SJCRH30 (cell line): ENCODE results near the gene SUMF1. TPM values are rescaled to one million over a fixed set of nuclear protein-coding genes. Genes with fewer than 3 reads are reported as not detected.

Experiments used
- DNase-seq, 2 experiments: peaks; one replicate each; pipeline ENCODE4 v3.0.0-alpha.2; 2015 to 2020
- H3K27ac ChIP-seq: fragments of 250-450 bp; sonication (Bioruptor Pico); 2 replicates; pipeline ENCODE4 v1.5.1; 2020; ENCODE audit warnings: mild to moderate bottlenecking, moderate library complexity
- H3K27me3 ChIP-seq: fragments of 250-450 bp; sonication (Bioruptor Pico); 2 replicates; pipeline ENCODE4 v1.5.1; 2020; ENCODE audit warnings: mild to moderate bottlenecking, moderate library complexity
- H3K36me3 ChIP-seq: fragments of 250-450 bp; sonication (Bioruptor Pico); 2 replicates; pipeline ENCODE4 v1.5.1; 2020; ENCODE audit warnings: mild to moderate bottlenecking, moderate library complexity
- H3K4me1 ChIP-seq: fragments of 250-450 bp; sonication (Bioruptor Pico); 2 replicates; pipeline ENCODE4 v1.5.1; 2020; ENCODE audit warnings: mild to moderate bottlenecking, moderate library complexity
- H3K4me3 ChIP-seq: fragments of 250-450 bp; sonication (Bioruptor Pico); 2 replicates; pipeline ENCODE4 v1.5.1; 2020; ENCODE audit warnings: mild to moderate bottlenecking, moderate library complexity
- H3K9me3 ChIP-seq: fragments of 250-450 bp; sonication (Bioruptor Pico); replicated peaks from 2 replicates; pipeline ENCODE4 v1.5.1; 2020; ENCODE audit warnings: mild to moderate bottlenecking, moderate library complexity
- total RNA-seq: library from RNA; depleted of rRNA; stranded (reverse); fragments of >200 nt; shearing (Covaris generic); gene quantifications from 2 replicates; pipeline ENCODE4 v1.2.3, GENCODE V29; 2014

SUMF1 gene
- total RNA-seq, 1 experiment from 2014 or later, result 11.6 TPM

GRCh38 chr3:4401441-4401840, 65.6 kb downstream of the SUMF1 start:
- H3K4me1 ChIP-seq, result no peaks in the 10 kb centered on the region
- DNase-seq, result no peak
- H3K4me3 ChIP-seq, result no peak overlapping the region
- H3K27me3 ChIP-seq, result no peaks in the 10 kb centered on the region
- no peaks in the 10 kb centered on the region for H3K36me3 ChIP-seq
- H3K27ac ChIP-seq, result no peak overlapping the region
- no peaks in the 10 kb centered on the region for H3K9me3 ChIP-seq

- DNase-seq, result no peak
- no peak overlapping the region for H3K27ac ChIP-seq
- no peaks in the 10 kb centered on the region for H3K27me3 ChIP-seq
- H3K36me3 ChIP-seq, result no peaks in the 10 kb centered on the region
- H3K9me3 ChIP-seq, result no peaks in the 10 kb centered on the region
- H3K4me1 ChIP-seq, result no peaks in the 10 kb centered on the region
- no peak overlapping the region for H3K4me3 ChIP-seq
Measured at GRCh38 chr3:4399476-4399875, 67.6 kb downstream of the SUMF1 start.

GRCh38 chr3:4398941-4399245, 68.2 kb downstream of the SUMF1 start:
- no peak overlapping the region for H3K4me3 ChIP-seq
- no peaks in the 10 kb centered on the region for H3K4me1 ChIP-seq
- H3K36me3 ChIP-seq, result no peaks in the 10 kb centered on the region
- no peak overlapping the region for H3K27ac ChIP-seq
- no peaks in the 10 kb centered on the region for H3K27me3 ChIP-seq
- H3K9me3 ChIP-seq, result no peaks in the 10 kb centered on the region
- DNase-seq, result no peak

GRCh38 chr3:4398120-4398940, 68.7 kb downstream of the SUMF1 start:
- H3K27me3 ChIP-seq, result no peaks in the 10 kb centered on the region
- H3K36me3 ChIP-seq, result no peaks in the 10 kb centered on the region
- no peak overlapping the region for H3K4me3 ChIP-seq
- no peak for DNase-seq
- H3K4me1 ChIP-seq, result no peaks in the 10 kb centered on the region
- H3K9me3 ChIP-seq, result no peaks in the 10 kb centered on the region
- no peak overlapping the region for H3K27ac ChIP-seq

- Histone ChIP-seq H3K9me3 (no peaks in the 10 kb centered on the region), H3K4me3 (no peak overlapping the region), H3K27me3 (no peaks in the 10 kb centered on the region), H3K27ac (no peak overlapping the region), H3K4me1 (no peaks in the 10 kb centered on the region), H3K36me3 (no peaks in the 10 kb centered on the region)
- DNase-seq, result no peak
Measured at GRCh38 chr3:4397466-4397865, 69.6 kb downstream of the SUMF1 start.

- no peak overlapping the region for H3K27ac ChIP-seq
- no peak for DNase-seq
- no peak overlapping the region for H3K4me3 ChIP-seq
- H3K9me3 ChIP-seq, result no peaks in the 10 kb centered on the region
- no peaks in the 10 kb centered on the region for H3K36me3 ChIP-seq
- no peaks in the 10 kb centered on the region for H3K27me3 ChIP-seq
- no peaks in the 10 kb centered on the region for H3K4me1 ChIP-seq
Measured at GRCh38 chr3:4396542-4396941, 70.5 kb downstream of the SUMF1 start.

- Histone ChIP-seq H3K4me3 (no peak overlapping the region), H3K36me3 (no peaks in the 10 kb centered on the region), H3K27me3 (no peaks in the 10 kb centered on the region), H3K27ac (no peak overlapping the region), H3K9me3 (no peaks in the 10 kb centered on the region), H3K4me1 (no peaks in the 10 kb centered on the region)
- no peak for DNase-seq
Measured at GRCh38 chr3:4396006-4396405, 71.1 kb downstream of the SUMF1 start.

GRCh38 chr3:4395448-4395847, 71.6 kb downstream of the SUMF1 start:
- DNase-seq, result no peak
- Histone ChIP-seq H3K4me1 (no peaks in the 10 kb centered on the region), H3K27ac (no peak overlapping the region), H3K27me3 (no peaks in the 10 kb centered on the region), H3K9me3 (no peaks in the 10 kb centered on the region), H3K36me3 (no peaks in the 10 kb centered on the region), H3K4me3 (no peak overlapping the region)

- Histone ChIP-seq H3K4me1 (no peaks in the 10 kb centered on the region), H3K27ac (no peak overlapping the region), H3K4me3 (no peak overlapping the region), H3K27me3 (no peaks in the 10 kb centered on the region), H3K36me3 (no peaks in the 10 kb centered on the region), H3K9me3 (no peaks in the 10 kb centered on the region)
- no peak for DNase-seq
Measured at GRCh38 chr3:4394567-4394966, 72.5 kb downstream of the SUMF1 start.

- Histone ChIP-seq H3K27ac (no peak overlapping the region), H3K9me3 (no peaks in the 10 kb centered on the region), H3K4me3 (no peak overlapping the region), H3K27me3 (no peaks in the 10 kb centered on the region), H3K4me1 (no peaks in the 10 kb centered on the region), H3K36me3 (no peaks in the 10 kb centered on the region)
- DNase-seq, result no peak
Measured at GRCh38 chr3:4394048-4394447, 73.0 kb downstream of the SUMF1 start.

- no peaks in the 10 kb centered on the region for H3K9me3 ChIP-seq
- no peaks in the 10 kb centered on the region for H3K27me3 ChIP-seq
- H3K27ac ChIP-seq, result no peak overlapping the region
- DNase-seq, result no peak
- no peaks in the 10 kb centered on the region for H3K4me1 ChIP-seq
- no peak overlapping the region for H3K4me3 ChIP-seq
- H3K36me3 ChIP-seq, result no peaks in the 10 kb centered on the region
Measured at GRCh38 chr3:4392992-4393391, 74.1 kb downstream of the SUMF1 start.

- DNase-seq, result no peak
- H3K4me3 ChIP-seq, result no peak overlapping the region
- no peak overlapping the region for H3K27ac ChIP-seq
- H3K9me3 ChIP-seq, result no peaks in the 10 kb centered on the region
- no peaks in the 10 kb centered on the region for H3K4me1 ChIP-seq
- H3K36me3 ChIP-seq, result no peaks in the 10 kb centered on the region
- no peaks in the 10 kb centered on the region for H3K27me3 ChIP-seq
Measured at GRCh38 chr3:4387210-4388204, 79.6 kb downstream of the SUMF1 start.

GRCh38 chr3:4385201-4385600, 81.9 kb downstream of the SUMF1 start:
- DNase-seq, result no peak
- no peak overlapping the region for H3K27ac ChIP-seq
- no peak overlapping the region for H3K4me3 ChIP-seq
- H3K4me1 ChIP-seq, result no peaks in the 10 kb centered on the region
- H3K9me3 ChIP-seq, result no peaks in the 10 kb centered on the region
- H3K27me3 ChIP-seq, result no peaks in the 10 kb centered on the region
- H3K36me3 ChIP-seq, result no peaks in the 10 kb centered on the region

GRCh38 chr3:4380013-4380412, 87.1 kb downstream of the SUMF1 start:
- H3K36me3 ChIP-seq, result no peaks in the 10 kb centered on the region
- no peak overlapping the region for H3K27ac ChIP-seq
- no peaks in the 10 kb centered on the region for H3K4me1 ChIP-seq

GRCh38 chr3:4376499-4376898, 90.6 kb downstream of the SUMF1 start:
- no peaks in the 10 kb centered on the region for H3K27me3 ChIP-seq
- peaks cover 3% of the 10 kb centered on the region; the same call in 1 of the 2 replicates for H3K9me3 ChIP-seq
- H3K27ac ChIP-seq, result no peak overlapping the region
- H3K4me3 ChIP-seq, result no peak overlapping the region
- no peak for DNase-seq
- no peaks in the 10 kb centered on the region for H3K4me1 ChIP-seq
- H3K36me3 ChIP-seq, result no peaks in the 10 kb centered on the region; the same call in 1 of the 2 replicates

More at GRCh38 chr3:4380013-4380412, 87.1 kb downstream of the SUMF1 start:
- H3K4me3 ChIP-seq, result no peak overlapping the region
- H3K27me3 ChIP-seq, result no peaks in the 10 kb centered on the region
- DNase-seq, result no peak
- H3K9me3 ChIP-seq, result no peaks in the 10 kb centered on the region
